ENCODE data around the gene UHMK1. TPM values are rescaled to one million over a fixed set of nuclear protein-coding genes. Genes with fewer than 3 reads are reported as not detected.

The UHMK1 gene
- total RNA-seq, 1 experiment from 2014 or later = 15.8 TPM

DNA sequence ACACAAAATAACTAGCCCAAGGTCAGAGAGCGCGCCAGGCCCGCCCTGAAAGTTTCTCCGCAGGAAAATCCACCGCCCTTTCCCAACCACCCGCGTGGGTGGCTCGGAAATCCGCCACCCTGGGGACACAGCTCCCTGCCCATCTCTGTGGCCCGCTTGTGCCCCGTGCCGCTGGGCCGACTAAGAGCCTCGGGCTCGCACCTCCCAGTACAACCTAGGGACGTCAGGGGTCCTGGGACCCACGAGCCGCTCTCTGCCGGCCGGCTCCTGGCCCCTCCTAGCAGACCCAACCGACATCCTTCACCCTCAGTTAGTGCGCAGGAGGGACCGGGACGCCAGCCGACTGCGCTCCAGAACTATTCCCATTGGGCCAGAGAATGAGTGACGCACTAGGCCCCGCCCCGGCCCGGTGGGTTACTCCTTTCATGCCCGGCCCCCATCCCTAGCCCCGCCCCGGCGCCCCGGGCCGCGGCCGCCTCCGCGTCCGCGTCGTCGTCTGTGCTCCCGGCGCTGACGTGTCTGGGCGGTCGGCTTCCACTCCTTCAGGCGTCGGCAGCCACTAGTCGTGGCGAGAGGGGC lies 63.5 kb downstream of the UHMK1 start:
- H3K27ac Mint-ChIP-seq = peak overlapping the region; percentile 60 to 96 (median 88); a peak in 5 of 7 replicates
- Histone ChIP-seq H2AK5ac (ENCODE audit: insufficient read length, low read length) (no peak overlapping the region), H3K79me1 (ENCODE audit: insufficient read depth, low read depth, low read length, poor library complexity, severe bottlenecking) (peaks cover 3% of the 10 kb centered on the region), H3K23ac (ENCODE audit: insufficient read length, low read depth, low read length) (no peak overlapping the region), H3K79me2 (ENCODE audit: insufficient read depth, low read length) (no peaks in the 10 kb centered on the region; the same call in 1 of the 2 replicates), H3K4me1 (ENCODE audit: insufficient read depth, low read length) (no peaks in the 10 kb centered on the region; the same call in 1 of the 2 replicates), H2BK5ac (ENCODE audit: insufficient read length, low read length) (no peak overlapping the region), H2BK12ac (ENCODE audit: insufficient read length, low read depth, low read length) (no peak overlapping the region), H4K91ac (ENCODE audit: insufficient read length, low read depth, low read length) (no peak overlapping the region), H4K5ac (ENCODE audit: insufficient read length, low read depth, low read length) (no peak overlapping the region), H2BK15ac (ENCODE audit: low read depth, low read length) (no peak overlapping the region), H3K9me3 (ENCODE audit: control insufficient read depth, low read depth, low read length) (no peaks in the 10 kb centered on the region), H3K14ac (ENCODE audit: insufficient read depth, low read length) (peak overlapping the region; percentile 95), H3K27me3 (ENCODE audit: insufficient read depth, low read length) (no peaks in the 10 kb centered on the region), H4K20me1 (ENCODE audit: control insufficient read depth, insufficient read depth, insufficient read length) (peaks cover 2% of the 10 kb centered on the region), H4K8ac (replicated peaks; ENCODE audit: insufficient read length, low read depth, low read length) (no peak overlapping the region), H2BK20ac (ENCODE audit: low read depth, low read length, poor library complexity, severe bottlenecking) (no peak overlapping the region), H2AFZ (ENCODE audit: low read length) (no peak overlapping the region), H3K4me2 (ENCODE audit: insufficient read depth, insufficient read length, low read length) (peak overlapping the region; percentile 71), H3K56ac (ENCODE audit: insufficient read length, low read depth, low read length) (no peak overlapping the region), H3K18ac (ENCODE audit: insufficient read length, low read depth, low read length) (peak overlapping the region; percentile 87), H2BK120ac (ENCODE audit: low read depth, low read length, poor library complexity, severe bottlenecking) (no peak overlapping the region), H3K27ac (ENCODE audit: insufficient read length, low read depth, low read length) (no peak overlapping the region), H3K23me2 (ENCODE audit: insufficient read length, low read depth, low read length, poor library complexity, severe bottlenecking) (peaks cover 5% of the 10 kb centered on the region), H3K9ac (ENCODE audit: extremely low read depth, insufficient read length, low read length) (peak overlapping the region; percentile 39), H3K4ac (ENCODE audit: low read depth, low read length) (no peak overlapping the region), H3T11ph (ENCODE audit: low read length) (no peak overlapping the region)
- DNase-seq = peak; percentile 98
- H3K27me3 Mint-ChIP-seq (ENCODE audit: low read depth) = peaks cover 4% of the 10 kb centered on the region
- no CpG with 5 or more reads among the region's 53 CpGs for WGBS (ENCODE audit: extremely low coverage, insufficient read length, low lambda C conversion rate)
- H3K4me1 Mint-ChIP-seq = peaks cover 18 to 19% of the 10 kb centered on the region in 2 experiments
- no peaks in the 10 kb centered on the region for H3K9me3 Mint-ChIP-seq
- peaks cover 0 to under 1% (median 0%) of the 10 kb centered on the region in 3 experiments; a peak in 1 of 7 replicates for H3K36me3 Mint-ChIP-seq (ENCODE audit: insufficient read depth in 1 of 3, low read depth in 3 of 3)
- H3K4me3 Mint-ChIP-seq = peak overlapping the region; percentile 84 to 89
- TF ChIP-seq, protein P1, sequence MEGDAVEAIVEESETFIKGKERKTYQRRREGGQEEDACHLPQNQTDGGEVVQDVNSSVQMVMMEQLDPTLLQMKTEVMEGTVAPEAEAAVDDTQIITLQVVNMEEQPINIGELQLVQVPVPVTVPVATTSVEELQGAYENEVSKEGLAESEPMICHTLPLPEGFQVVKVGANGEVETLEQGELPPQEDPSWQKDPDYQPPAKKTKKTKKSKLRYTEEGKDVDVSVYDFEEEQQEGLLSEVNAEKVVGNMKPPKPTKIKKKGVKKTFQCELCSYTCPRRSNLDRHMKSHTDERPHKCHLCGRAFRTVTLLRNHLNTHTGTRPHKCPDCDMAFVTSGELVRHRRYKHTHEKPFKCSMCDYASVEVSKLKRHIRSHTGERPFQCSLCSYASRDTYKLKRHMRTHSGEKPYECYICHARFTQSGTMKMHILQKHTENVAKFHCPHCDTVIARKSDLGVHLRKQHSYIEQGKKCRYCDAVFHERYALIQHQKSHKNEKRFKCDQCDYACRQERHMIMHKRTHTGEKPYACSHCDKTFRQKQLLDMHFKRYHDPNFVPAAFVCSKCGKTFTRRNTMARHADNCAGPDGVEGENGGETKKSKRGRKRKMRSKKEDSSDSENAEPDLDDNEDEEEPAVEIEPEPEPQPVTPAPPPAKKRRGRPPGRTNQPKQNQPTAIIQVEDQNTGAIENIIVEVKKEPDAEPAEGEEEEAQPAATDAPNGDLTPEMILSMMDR (conservative IDR thresholded peaks at IDR 0.05) = no peak

Measured in H9 (cell line).